Natural killer cell treated with Interleukin-12 subunit alpha and Interleukin-12 subunit beta and Interleukin-15 and Interleukin-18, amount 100 ng/mL, for 72 hours (primary cell): ENCODE data around the gene PDE4D. TPM values are rescaled to one million over a fixed set of nuclear protein-coding genes. Genes with fewer than 3 reads are reported as not detected.

Experiments used
- ATAC-seq, 2 donors: fragments of 150-1000 bp; cut with Tn5 transposase in 1 of 2; sonication (Bioruptor Pico), chemical (Tn5 transposase) in 1 of 2; 2 replicates each; pipeline ENCODE4 v1.10.0; 2021
- DNase-seq: peaks from one replicate; pipeline ENCODE4 v3.0.0; 2022; ENCODE audit warnings: low spot score
- H3K27ac Mint-ChIP-seq, 2 donors: 1 replicate in 1 of 2; 2 replicates in 1 of 2; pipeline ENCODE4 v1.8.0; 2022; ENCODE audit warnings: mixed read lengths in 2 of 2, mild to moderate bottlenecking in 1 of 2, moderate library complexity in 1 of 2
- H3K27me3 Mint-ChIP-seq, 2 donors: 1 replicate in 1 of 2; 2 replicates in 1 of 2; pipeline ENCODE4 v1.8.0; 2022; ENCODE audit warnings: mixed read lengths in 2 of 2
- H3K36me3 Mint-ChIP-seq: one replicate; pipeline ENCODE4 v1.8.0; 2022; ENCODE audit warnings: mixed read lengths
- H3K4me1 Mint-ChIP-seq, 2 donors: 1 replicate in 1 of 2; 2 replicates in 1 of 2; pipeline ENCODE4 v1.8.0; 2022; ENCODE audit warnings: low read depth in 2 of 2, mixed read lengths in 2 of 2, mild to moderate bottlenecking in 1 of 2
- H3K4me3 Mint-ChIP-seq: one replicate; pipeline ENCODE4 v1.8.0; 2022; ENCODE audit warnings: mixed read lengths
- H3K9me3 Mint-ChIP-seq: 2 replicates; pipeline ENCODE4 v1.8.0; 2022; ENCODE audit warnings: mixed read lengths
- total RNA-seq, 2 donors: library from RNA; stranded (reverse); gene quantifications; one replicate each; pipeline ENCODE4 v1.2.3, GENCODE V29; 2022

The PDE4D gene
- total RNA-seq, 2 donors from 2014 or later: 55.0 to 80.5 TPM

- H3K4me1 Mint-ChIP-seq: no peaks in the 10 kb centered on the region
- no peaks in the 10 kb centered on the region for H3K36me3 Mint-ChIP-seq
- H3K9me3 Mint-ChIP-seq: peaks cover 3% of the 10 kb centered on the region
- H3K27ac Mint-ChIP-seq: no peak overlapping the region
- DNase-seq: no peak
- H3K4me3 Mint-ChIP-seq: no peak overlapping the region
- no peaks in the 10 kb centered on the region for H3K27me3 Mint-ChIP-seq
- ATAC-seq: no peak
Observed at GRCh38 chr5:59535561-59535960, 358.0 kb downstream of the PDE4D start.

- Mint-ChIP-seq H3K4me1 (no peaks in the 10 kb centered on the region), H3K36me3 (no peaks in the 10 kb centered on the region), H3K9me3 (peaks cover 1% of the 10 kb centered on the region), H3K27me3 (no peaks in the 10 kb centered on the region), H3K4me3 (no peak overlapping the region), H3K27ac (no peak overlapping the region)
- DNase-seq (no peak), ATAC-seq (no peak)
Observed at GRCh38 chr5:59533730-59534108, 359.8 kb downstream of the PDE4D start.

- no peaks in the 10 kb centered on the region for H3K27me3 Mint-ChIP-seq
- no peaks in the 10 kb centered on the region for H3K36me3 Mint-ChIP-seq
Observed at GRCh38 chr5:59532979-59533729, 360.4 kb downstream of the PDE4D start.

GRCh38 chr5:59529239-59529638, 364.3 kb downstream of the PDE4D start:
- Mint-ChIP-seq H3K4me3 (no peak overlapping the region), H3K9me3 (peaks cover 4% of the 10 kb centered on the region), H3K27ac (no peak overlapping the region), H3K27me3 (no peaks in the 10 kb centered on the region), H3K36me3 (peaks cover 3% of the 10 kb centered on the region), H3K4me1 (peaks cover 11 to 14% of the 10 kb centered on the region in 2 donors)
- ATAC-seq (no peak), DNase-seq (no peak)

More at GRCh38 chr5:59532979-59533729, 360.4 kb downstream of the PDE4D start:
- Mint-ChIP-seq H3K27ac (no peak overlapping the region), H3K9me3 (peaks cover under 1% of the 10 kb centered on the region), H3K4me1 (peaks cover 0 to under 1% of the 10 kb centered on the region in 2 donors), H3K4me3 (no peak overlapping the region)
- no peak for DNase-seq
- ATAC-seq: no peak

- H3K9me3 Mint-ChIP-seq: peaks cover 9% of the 10 kb centered on the region
- H3K4me3 Mint-ChIP-seq: no peak overlapping the region
- H3K27ac Mint-ChIP-seq: no peak overlapping the region
Observed at GRCh38 chr5:59528202-59528862, 365.2 kb downstream of the PDE4D start.

GRCh38 chr5:59525957-59526356, 367.6 kb downstream of the PDE4D start:
- no peaks in the 10 kb centered on the region for H3K27me3 Mint-ChIP-seq
- peaks cover 16 to 20% of the 10 kb centered on the region in 2 donors for H3K4me1 Mint-ChIP-seq
- H3K27ac Mint-ChIP-seq: peak overlapping the region; percentile 27 to 79
- H3K9me3 Mint-ChIP-seq: peaks cover 9% of the 10 kb centered on the region
- DNase-seq: no peak
- H3K36me3 Mint-ChIP-seq: peaks cover 13% of the 10 kb centered on the region
- H3K4me3 Mint-ChIP-seq: peak overlapping the region; percentile 52
- ATAC-seq: peak; percentile 72 to 81

More at GRCh38 chr5:59528202-59528862, 365.2 kb downstream of the PDE4D start:
- Mint-ChIP-seq H3K36me3 (peaks cover 8% of the 10 kb centered on the region), H3K4me1 (peaks cover 16 to 20% of the 10 kb centered on the region in 2 donors), H3K27me3 (no peaks in the 10 kb centered on the region)
- DNase-seq (no peak), ATAC-seq (no peak)

GRCh38 chr5:59525311-59525710, 368.2 kb downstream of the PDE4D start:
- Mint-ChIP-seq H3K4me3 (peak overlapping the region; percentile 52), H3K27me3 (no peaks in the 10 kb centered on the region), H3K9me3 (peaks cover 9% of the 10 kb centered on the region), H3K27ac (peak overlapping the region; percentile 27 to 79), H3K36me3 (peaks cover 13% of the 10 kb centered on the region), H3K4me1 (peaks cover 16 to 20% of the 10 kb centered on the region in 2 donors)
- ATAC-seq (no peak), DNase-seq (no peak)

- Mint-ChIP-seq H3K27me3 (no peaks in the 10 kb centered on the region), H3K9me3 (peaks cover 6% of the 10 kb centered on the region), H3K27ac (no peak overlapping the region), H3K4me1 (peaks cover 16 to 18% of the 10 kb centered on the region in 2 donors), H3K4me3 (no peak overlapping the region), H3K36me3 (peaks cover 13% of the 10 kb centered on the region)
- ATAC-seq (no peak), DNase-seq (no peak)
Observed at GRCh38 chr5:59522201-59522831, 371.2 kb downstream of the PDE4D start.

GRCh38 chr5:59521476-59521875, 372.1 kb downstream of the PDE4D start:
- no peak overlapping the region for H3K4me3 Mint-ChIP-seq
- peaks cover 13% of the 10 kb centered on the region for H3K36me3 Mint-ChIP-seq
- no peak for DNase-seq
- no peak overlapping the region for H3K27ac Mint-ChIP-seq
- H3K27me3 Mint-ChIP-seq: no peaks in the 10 kb centered on the region
- peaks cover 16 to 18% of the 10 kb centered on the region in 2 donors for H3K4me1 Mint-ChIP-seq
- peaks cover 6% of the 10 kb centered on the region for H3K9me3 Mint-ChIP-seq
- ATAC-seq: peak in 1 of 2 donors; percentile 58

GRCh38 chr5:59519338-59519737, 374.2 kb downstream of the PDE4D start:
- no peak for ATAC-seq
- Mint-ChIP-seq H3K9me3 (peaks cover 6% of the 10 kb centered on the region), H3K27ac (no peak overlapping the region), H3K27me3 (no peaks in the 10 kb centered on the region), H3K4me3 (no peak overlapping the region), H3K4me1 (peaks cover 6% of the 10 kb centered on the region in 2 donors), H3K36me3 (peaks cover 11% of the 10 kb centered on the region)
- no peak for DNase-seq

- Mint-ChIP-seq H3K27me3 (no peaks in the 10 kb centered on the region), H3K9me3 (no peaks in the 10 kb centered on the region), H3K4me3 (no peak overlapping the region), H3K27ac (no peak overlapping the region), H3K4me1 (no peaks in the 10 kb centered on the region), H3K36me3 (peaks cover 2% of the 10 kb centered on the region)
- ATAC-seq: no peak
- DNase-seq: no peak
Observed at GRCh38 chr5:59517926-59518585, 375.5 kb downstream of the PDE4D start.

GRCh38 chr5:59516161-59516560, 377.4 kb downstream of the PDE4D start:
- Mint-ChIP-seq H3K4me3 (no peak overlapping the region), H3K27me3 (no peaks in the 10 kb centered on the region), H3K36me3 (no peaks in the 10 kb centered on the region), H3K27ac (no peak overlapping the region), H3K4me1 (no peaks in the 10 kb centered on the region), H3K9me3 (no peaks in the 10 kb centered on the region)
- ATAC-seq: no peak
- DNase-seq: no peak

- DNase-seq: no peak
- peaks cover 7 to 9% of the 10 kb centered on the region in 2 donors for H3K4me1 Mint-ChIP-seq
- no peaks in the 10 kb centered on the region for H3K36me3 Mint-ChIP-seq
- H3K27ac Mint-ChIP-seq: no peak overlapping the region
- ATAC-seq: no peak
- H3K4me3 Mint-ChIP-seq: no peak overlapping the region
- peaks cover under 1 to 3% of the 10 kb centered on the region in 2 donors for H3K27me3 Mint-ChIP-seq
- no peaks in the 10 kb centered on the region for H3K9me3 Mint-ChIP-seq
Observed at GRCh38 chr5:59506285-59506877, 387.1 kb downstream of the PDE4D start.
